ENCODE data around the gene NMT2.
A peak's percentile ranks its signal among the peaks of the same experiment; 100 is the strongest.

Gene NMT2

GRCh38 chr10:15088428-15089261, 79.8 kb downstream of the NMT2 start, which contains the start of gene ACBD7:
Gene ACBD7, minus strand, starts transcription at chr10:15088776. Its CDS starts 48 bp downstream, at chr10:15088728.
- peak; percentile 89 for DNase-seq

DNA sequence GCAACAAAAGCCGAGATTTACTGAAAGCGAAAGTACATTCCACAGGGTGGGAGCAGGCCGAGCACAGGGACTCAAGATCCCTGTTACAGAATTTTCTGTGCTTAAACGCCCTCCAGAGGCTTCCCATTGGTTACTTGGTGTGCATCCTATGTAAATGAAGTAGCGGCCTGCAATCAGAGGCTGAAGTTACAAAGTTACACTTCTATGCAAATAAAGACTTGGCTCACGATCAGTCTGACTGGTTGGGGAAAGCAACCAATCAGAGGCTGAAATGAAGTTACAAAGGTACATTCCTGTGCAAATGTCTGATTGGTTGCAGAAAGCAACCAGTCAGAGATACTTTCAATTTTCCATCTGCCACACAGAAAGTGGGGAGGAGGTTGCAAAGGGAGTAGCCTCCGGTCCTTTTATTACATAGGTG, 84.0 kb downstream of the NMT2 start:
- DNase-seq = peak; percentile 85

- DNase-seq = no peak
These were observed 84.6 kb downstream of the NMT2 start for GRCh38 chr10:15083674-15084501.

- DNase-seq = no peak
These were observed 93.1 kb downstream of the NMT2 start for GRCh38 chr10:15075421-15075820.

DNA sequence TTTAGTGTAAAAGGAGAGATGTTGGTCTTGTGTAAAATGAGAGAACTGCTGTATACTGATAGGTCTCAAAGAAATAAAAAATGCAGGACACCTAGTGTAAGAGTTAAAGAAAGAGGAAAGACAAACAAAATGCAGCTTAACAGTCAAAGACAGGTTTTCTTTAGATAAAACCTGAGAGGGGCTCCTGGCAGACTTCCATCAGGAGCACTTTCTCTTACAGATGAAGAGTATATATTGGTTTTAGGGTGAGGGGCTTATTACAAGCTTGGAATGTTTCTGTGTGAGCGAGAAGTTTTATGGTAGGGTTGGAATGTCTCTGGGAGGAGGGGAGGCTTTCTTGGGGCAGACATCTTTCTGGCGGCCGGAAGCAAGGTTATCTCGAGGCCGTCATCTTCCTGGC, 96.1 kb downstream of the NMT2 start:
- no peak for DNase-seq

- no peak for DNase-seq
These were observed 99.3 kb downstream of the NMT2 start for GRCh38 chr10:15069230-15069629.

DNA sequence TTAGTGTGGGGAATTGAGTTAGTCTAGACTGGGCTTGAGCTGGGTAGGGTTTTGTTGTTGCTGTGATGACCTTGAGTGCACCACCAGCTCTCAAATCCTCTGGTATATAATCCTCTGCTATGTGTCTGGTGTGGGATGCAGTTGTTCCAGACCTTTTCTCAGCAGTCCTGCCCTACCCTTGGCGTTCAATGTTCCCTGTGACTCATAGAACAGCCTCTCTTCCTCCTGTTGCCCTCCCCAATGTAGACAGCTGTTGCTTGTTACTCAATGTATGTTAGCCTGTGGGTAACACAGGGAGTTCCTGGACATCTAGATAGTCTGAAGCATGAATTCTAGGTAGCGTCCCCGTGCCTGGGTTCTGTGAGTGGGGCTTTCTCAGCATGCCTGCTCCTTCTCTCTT, 99.7 kb downstream of the NMT2 start:
- no peak for DNase-seq

GRCh38 chr10:15067154-15067553, 101.3 kb downstream of the NMT2 start:
- DNase-seq = no peak

DNA sequence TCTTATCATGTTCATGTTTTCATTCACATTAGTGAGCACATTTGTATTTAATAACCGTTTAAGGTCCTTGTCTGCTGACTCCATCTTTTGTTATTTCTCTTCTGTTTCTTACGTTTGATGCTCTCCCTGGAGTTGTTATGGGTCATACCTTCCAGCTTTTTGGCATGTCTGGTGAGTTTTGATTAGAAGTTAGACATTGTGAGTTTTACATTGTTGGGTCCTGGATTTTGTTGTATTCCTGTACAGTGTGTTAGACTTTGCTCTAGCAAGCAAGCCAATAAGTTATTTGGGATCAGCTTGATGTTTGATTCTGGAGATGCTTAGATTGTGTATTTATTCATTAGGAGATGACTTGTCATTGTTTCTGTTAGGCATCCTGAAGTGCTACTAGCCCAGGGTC, 107.9 kb downstream of the NMT2 start:
- no peak for DNase-seq

GRCh38 chr10:15059914-15060313, 108.6 kb downstream of the NMT2 start:
- no peak for DNase-seq

GRCh38 chr10:15058689-15059088, 109.8 kb downstream of the NMT2 start:
- DNase-seq = no peak
